ENCODE data around the gene KIF16B.
"Not testable (repeated sequence)": the region's sequence is repeated elsewhere in the genome, so short reads cannot be mapped to it uniquely, and the experiment has no call there.

KIF16B gene

DNA sequence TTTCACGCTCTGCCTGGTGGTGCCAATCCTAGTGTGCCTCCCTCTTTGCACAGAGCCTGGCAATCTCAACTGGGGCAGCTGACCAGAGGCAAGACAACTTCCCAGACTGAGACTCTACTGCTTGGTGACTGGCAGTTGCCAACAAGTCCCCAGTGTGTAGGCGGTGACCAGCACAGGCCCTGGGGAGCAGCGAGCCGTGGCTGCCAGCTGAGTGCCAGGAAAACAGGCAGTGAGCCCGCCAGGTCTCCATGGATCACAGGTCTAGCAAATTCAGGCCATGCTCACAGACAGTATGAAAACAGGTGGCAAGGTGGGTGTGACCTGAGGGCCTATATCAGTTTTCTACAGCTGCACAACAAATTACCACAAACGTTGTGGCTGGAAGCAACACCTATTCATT, 289.9 kb downstream of the KIF16B start:
- no peak for DNase-seq

DNA sequence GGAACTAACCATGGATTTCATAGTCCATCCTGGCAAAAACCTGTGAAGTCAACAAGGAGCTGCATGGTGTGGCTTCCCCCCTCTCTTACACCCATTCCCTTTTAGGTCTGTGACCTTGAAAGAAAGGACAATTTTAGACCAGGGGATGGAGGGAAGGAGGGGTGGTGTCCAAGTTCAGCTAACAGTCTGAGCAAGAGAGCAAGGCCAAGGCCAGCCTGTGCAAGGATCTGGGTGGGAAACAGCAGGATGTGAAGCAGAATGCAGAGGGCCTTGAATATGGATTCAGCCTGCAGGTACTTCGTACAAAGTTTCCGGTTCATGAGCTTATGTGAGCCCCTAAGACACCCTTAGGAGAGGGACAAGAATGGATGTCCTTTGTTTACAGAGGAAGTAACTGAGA, 293.0 kb downstream of the KIF16B start:
- no peak for DNase-seq

DNA sequence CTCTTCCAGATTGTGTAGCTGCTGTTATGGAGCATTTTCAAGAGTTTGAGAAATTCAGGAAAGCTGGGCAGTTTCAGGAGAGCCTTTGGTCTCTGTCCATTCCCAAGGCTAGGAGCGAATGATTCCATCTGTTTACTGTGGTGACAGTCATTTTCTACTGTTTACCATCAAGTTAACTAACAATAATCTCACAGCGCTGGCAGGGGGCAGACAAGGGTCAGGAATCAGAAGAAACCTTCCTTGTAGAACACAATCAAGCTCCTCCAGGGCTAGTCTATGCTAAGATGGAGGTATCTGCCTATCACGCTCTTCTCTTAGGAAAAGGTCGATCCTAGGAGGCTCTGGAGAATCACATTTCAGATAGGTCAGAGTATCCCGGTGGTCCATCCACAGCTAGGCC, 293.9 kb downstream of the KIF16B start:
- no peak for DNase-seq

DNA sequence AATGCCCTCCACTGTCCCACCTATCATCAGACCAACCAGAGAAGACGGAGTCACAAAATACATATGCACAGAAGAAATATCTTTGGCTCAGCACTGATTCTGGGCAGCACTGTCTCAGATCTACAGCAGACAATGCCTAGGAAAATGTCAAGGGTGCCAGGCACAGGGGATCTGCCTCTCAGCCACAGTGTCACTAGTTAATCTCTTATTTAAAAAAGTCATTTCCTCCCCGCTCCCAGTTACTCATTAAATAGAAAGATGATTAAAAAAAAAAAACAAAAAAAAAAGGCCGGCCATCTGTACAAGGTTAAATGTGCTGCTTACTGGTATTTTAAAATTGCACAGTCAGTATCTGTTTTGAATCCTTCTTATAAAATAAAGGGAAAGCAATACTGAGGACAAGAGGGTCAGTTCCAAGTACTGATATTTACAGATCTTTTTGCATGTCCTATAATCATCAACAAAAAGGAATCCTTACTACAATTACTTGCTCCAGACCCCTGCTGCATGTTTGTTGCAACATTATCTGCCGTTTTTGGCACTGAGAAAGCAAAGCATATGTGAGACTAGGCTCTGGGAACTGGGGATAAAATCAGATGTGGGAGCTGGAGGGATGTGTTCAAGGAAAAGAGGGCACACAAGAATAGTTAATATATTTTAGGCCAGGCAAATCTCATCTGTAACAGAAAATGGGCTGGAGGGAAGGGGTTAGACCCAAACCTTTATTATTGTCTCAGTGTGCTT, 299.3 kb downstream of the KIF16B start:
- DNase-seq = no peak

DNA sequence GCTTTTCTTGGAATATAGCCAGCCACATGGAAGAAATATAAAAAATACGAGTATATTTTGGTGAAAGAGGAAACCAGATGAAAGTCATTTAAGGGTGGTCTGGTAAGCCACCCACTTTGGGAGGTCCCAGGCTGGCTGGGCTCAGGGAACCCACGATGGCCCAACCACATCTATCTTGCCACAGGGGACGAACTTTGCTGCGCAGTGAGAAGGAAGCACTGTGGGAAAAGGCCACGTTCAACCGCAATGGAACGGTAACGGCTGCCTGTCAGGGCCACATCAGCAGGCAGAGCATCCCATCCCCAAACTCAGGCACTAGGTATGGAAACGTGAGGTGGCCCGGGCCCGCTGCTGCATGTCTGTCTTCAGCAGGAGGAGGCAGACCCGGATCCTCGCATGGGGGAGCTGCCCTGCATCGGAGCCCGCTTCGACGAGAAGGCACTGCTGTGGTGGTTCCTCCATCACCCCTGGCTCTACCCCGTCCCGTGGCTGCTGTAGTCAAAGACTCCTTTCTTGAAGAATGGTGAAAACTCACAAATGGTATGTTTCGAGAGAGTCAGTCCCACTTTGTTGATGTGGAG, 300.4 kb downstream of the KIF16B start:
- DNase-seq = no peak

DNA sequence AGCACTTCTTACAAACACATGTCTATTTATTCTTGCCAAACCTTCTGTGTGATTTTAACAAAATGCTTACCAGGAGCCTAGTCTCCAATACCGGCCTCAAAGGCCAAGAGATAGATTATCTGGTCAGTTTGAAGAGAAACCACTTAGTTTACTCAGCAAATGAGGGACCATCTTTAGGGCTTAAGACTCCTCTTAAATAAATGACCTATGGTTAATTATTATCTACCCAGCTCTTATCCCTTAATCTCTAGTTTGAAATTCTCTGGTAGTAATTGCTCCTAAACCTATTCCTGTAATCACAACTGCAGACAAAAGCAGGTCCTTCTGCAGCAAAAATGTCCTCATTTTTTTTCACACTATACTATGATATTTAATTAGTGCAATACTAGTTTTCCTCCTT, 301.8 kb downstream of the KIF16B start:
- no peak for DNase-seq

DNA sequence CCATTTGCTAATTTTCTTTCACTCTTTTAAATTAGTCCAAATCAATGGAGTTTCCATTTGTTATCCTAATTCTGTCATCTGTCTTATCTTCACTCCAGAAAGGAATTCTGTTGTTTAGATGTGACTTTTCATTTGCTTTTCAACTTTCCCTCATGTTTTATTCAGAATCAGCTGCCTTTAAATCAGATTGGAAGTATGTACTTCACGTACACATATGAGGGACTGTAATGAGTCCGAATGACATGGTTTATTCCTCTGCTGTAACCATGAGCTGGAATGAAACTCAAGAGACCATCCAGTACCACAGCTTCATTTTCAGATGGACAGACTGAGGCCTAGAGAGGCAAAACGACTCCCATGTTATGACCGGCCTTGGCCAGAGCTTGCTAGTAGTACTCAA, 302.3 kb downstream of the KIF16B start:
- no peak for DNase-seq

DNA sequence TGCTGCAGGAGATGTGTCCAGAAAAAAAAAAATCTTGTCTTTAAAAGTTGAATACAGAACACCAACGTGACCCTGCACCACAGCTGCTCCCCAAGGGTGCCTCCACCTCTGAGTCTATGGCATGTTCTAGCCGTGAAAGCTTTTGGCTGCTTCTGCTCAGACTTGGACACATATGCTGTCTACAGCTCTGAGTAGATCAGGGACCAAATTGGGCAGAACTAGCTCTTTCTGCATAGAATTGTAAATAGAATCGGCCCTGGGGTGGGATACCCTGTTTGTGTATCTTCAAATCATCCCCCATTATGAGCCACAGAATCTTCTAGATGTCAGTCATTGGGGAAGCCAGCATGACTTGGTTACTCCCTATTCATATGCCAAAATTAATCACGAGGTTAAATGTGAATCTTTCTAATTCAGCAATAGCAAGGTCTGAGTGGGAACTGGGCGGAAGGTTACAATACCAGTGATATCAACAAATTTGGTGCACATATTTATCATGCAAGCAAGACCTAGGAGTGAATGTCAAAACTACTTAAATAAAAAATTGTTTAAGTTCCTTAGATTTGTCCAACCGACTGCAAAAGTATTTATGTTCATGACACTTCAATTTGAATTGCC, 302.8 kb downstream of the KIF16B start:
- no peak for DNase-seq

DNA sequence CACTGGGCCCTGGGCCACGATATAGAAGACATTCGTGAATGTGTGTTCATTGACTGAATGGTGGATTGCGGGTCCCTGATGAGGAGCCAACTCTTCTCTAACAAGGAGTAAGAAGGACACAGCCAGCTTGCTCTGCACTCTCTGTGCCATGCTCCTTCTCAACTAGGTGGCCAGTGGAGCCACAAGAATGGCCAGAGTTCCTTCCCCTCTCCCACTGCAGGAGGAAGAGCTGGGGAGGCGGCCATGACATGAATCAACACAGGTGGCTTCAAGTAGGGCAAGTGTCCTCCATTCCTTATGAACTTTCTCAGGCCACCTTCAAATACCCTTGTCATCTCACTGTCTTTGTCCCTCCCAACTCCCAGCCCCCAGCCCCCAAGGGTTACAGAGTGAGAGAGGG, 305.7 kb downstream of the KIF16B start:
- DNase-seq = no peak

DNA sequence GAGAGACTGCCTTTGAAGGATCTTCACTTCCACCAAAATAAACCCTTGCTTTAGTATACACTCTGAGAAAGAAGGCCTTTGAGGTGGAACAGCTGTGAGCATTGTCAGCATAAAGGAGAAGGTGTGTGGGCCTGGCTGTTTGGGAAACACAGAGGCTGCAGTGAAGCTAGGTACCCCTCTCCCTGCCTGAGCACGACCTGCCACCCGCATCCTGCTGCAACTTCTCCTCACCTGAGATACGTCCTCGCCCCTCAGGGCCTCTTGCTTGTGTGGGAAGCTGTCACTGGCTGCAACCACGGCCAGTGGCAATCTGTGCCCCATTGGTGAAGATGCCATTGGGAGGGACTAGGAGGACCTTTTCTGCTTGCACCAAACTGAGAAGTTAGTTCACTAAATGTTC, 307.9 kb downstream of the KIF16B start:
- no peak for DNase-seq

DNA sequence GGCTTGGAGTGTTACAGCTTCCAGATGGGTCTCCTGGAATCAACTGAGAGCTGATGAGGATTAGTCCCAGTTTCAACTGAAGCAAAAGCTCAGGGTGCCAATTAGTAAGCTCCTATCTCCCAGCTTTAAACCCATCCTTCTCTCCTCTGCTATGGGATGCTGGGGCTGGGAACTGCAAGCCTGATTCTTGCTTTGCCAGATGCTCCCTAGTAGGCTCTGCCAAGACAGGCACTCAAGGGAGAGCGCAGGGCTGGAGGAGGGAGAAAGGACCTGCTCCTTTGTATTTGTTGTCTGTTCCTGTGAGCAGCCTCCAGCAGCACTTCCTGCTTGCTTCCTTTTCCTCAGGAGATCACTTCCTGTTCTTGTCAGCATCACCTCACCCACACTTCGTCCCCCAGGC, 309.7 kb downstream of the KIF16B start:
- DNase-seq = no peak

DNA sequence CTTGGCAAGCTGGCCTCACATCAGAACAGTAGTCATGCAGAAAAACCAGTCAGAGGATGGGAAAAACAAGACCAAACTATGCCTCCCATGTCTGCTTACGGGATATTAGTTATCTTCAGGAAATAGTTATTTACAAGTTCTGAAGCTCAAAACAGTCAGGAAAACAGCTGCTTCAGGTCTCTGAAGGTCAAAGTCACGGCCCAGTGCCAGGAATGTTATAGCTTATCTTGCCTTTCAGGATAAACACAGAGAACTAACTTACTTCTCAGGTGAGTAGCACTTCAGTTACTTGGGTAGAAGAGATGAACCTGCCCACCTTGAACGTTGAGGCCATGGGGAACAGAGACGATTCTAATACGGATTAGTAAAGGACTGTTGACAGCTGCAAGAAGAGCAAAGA, 310.7 kb downstream of the KIF16B start:
- DNase-seq = no peak

DNA sequence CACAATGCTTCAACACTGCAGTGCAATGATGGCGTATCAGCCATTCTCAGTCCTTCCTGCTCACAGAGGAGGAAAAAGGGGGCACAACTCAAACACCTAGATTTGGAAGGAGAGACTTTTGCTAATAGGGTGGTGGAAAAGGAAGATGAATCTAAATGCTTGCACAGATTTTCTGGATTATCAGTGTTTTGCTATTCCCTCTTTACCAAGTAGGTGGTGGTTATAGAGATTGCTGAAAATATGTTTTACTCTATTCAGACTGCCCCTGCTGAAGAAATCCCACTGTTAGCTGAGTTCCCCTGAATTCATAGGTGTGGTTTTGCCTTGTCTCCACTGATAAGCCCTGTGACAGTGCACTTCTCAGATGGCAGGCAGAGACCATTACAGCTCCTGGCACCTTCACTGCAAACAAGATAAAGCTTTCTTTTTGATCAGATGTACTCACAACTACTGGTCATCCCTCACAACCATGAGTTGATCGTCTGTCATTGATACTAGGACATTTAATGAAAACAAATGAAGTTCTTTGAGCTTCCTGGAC, 311.4 kb downstream of the KIF16B start:
- DNase-seq = no peak

DNA sequence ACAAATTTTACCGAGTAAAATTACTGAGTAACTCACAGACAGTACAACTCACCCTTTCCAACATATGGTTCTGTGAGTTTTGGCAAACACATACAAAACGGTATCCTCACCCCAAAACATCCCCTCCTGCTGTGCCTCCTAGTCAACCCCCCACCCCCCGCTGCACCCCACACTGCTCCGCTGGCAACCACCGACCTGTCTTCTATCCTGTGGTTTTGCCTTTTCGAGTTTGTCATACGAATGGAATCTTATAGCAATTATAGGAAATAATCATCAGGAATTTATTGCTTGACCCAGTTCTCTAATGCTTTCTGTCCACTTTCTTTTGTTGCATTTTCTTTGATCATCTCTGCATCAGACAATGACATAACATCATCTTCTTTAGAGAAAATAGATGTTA, 312.3 kb downstream of the KIF16B start:
- no peak for DNase-seq

DNA sequence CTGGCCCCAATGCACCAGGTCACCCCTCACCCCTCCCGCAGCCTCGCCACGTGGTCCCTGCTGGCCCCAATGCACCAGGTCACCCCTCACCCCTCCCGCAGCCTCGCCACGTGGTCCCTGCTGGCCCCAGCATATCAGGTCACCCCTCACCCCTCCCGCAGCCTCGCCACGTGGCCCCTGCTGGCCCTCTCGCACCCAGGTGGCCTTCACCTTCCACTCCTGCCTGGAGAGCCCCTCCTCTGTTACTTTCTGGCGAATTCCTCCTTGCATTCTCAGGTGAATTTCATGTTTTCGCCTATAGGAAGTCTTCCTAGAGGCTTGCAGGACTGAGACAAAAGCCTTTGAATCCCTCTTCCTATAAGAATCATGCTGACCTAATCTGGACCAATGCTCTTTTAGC, 313.1 kb downstream of the KIF16B start:
- not testable (repeated sequence) for DNase-seq

DNA sequence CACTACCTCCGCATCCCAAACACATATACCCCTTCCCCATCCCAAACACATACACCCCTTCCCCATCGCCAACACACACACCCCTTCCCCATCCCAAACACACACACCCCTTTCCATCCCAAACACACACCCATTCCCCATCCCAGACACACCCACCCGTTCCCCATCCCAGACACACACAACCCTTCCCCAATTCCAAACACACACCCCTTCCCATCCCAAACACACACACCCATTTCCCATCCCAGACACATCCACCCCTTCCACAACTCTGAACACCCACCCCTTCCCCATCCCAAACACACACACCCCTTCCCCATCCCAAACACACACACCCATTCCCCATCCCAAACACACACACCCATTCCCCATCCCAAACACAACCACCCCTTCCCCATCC, 314.5 kb downstream of the KIF16B start:
- DNase-seq = no peak

DNA sequence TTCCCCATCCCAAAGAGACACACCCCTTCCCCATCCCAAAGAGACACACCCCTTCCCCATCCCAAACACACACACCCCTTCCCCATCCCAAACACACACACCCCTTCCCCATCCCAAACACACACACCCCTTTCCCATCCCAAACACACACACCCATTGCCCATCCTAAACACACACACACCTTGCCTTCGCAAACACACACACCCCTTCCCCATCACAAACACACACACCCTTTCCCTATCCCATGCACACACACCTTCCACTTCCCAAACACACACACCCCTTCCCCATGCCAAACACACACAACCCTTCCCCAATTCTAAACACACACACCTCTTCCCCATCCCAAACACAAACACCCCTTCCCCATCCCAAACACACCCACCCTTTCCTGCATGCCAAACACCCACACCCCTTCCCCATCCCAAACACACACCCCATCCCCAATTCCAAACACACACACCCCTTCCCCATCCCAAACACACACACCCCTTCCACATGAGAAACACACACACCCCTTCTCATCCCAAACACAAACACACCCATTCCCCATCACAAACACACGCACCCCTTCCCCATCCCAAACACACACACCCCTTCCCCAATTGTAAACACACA, 315.3 kb downstream of the KIF16B start:
- no peak for DNase-seq

DNA sequence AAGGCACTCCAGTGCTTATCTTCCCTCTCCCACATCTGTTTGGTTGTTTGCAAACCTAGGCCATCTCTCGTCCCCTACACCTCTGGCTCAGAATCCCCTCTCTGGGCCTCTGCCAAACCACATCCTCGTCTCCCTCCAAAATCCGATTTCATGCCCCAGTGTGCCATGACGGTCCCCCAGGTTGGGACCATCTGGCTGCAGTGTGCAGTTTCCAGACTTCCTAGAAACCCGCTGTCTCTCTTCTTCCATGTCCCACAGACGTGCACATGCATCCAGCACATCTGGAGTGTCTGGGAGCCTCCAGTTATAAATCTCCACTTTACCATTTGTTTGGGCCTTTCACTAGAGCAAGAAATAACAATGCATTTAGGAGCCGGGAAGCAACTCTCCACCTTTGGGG, 316.2 kb downstream of the KIF16B start:
- no peak for DNase-seq

DNA sequence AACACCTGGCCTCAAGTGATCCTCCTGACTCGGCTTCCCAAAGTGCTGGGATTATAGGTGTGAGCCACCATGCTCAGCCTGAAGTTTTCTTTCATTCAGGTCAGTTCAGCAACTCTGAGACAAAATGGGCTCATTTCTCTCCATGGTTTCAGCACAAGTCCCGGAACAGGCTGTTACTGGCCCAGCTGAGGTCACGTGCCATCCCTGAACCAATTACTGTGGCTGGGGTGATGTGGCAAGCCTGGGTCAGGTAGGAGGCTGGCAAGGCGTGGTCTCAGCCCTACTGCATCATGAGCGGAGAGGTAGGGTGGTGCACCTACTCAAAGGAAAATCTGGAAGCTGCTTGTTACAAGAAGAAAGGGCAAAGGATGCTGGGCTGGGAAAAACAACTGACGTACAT, 326.4 kb downstream of the KIF16B start:
- no peak for DNase-seq

DNA sequence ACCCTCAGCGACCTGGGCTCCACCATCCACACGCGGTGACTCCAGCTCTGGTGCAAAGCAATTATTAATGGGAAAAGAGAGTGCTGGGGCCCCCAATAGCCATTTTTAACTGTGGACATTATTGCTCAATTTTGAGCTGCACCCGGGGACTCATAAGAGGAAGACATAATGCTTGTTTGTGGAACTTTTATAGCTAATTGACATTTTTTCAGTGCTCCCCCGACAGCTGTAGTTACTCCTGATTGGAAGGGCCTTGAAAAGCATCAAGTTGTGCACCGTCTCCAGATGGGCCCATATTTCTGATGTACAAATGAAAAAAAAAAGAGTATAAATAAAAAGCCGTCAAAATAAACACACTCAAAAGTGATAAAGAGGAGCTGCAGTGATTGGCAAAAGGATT, 327.0 kb downstream of the KIF16B start:
- DNase-seq = no peak

DNA sequence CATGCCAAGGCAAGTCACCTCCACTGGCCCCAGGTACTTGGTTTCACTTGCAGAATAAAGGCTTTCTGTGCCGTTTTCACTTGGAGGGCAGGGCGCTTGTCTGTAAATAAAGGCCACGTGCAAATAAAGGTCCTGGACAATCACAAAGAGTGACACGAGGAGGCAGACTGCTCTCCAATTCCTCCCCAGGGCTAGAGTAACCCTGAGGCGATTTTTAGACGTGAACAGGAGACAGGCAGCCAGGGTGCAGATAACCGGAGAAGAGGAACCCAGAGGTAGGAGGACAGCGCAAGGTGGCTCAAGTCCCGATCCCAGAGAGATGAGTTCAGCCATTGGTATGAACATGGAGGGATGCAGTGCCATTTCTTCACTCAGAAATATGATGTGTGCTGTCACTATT, 327.4 kb downstream of the KIF16B start:
- no peak for DNase-seq

DNA sequence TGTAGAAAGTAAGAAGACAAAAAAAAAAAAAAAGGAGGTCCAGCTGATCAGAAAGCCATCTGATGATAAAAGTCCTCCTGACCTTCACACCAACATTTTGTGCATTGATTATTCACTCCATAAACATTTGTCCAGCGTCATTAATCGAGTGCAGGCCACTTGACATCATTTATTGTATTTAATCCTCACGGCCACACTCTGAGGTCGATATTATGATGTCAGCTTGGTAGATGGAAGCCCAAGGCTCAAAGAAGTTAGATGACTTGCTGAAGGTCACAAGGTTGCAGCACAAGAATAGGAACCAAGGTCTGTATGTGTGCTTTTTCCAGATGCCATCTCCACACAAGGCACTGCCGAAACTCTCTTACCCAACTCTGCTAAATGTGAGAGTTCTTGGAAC, 328.4 kb downstream of the KIF16B start:
- DNase-seq = no peak

DNA sequence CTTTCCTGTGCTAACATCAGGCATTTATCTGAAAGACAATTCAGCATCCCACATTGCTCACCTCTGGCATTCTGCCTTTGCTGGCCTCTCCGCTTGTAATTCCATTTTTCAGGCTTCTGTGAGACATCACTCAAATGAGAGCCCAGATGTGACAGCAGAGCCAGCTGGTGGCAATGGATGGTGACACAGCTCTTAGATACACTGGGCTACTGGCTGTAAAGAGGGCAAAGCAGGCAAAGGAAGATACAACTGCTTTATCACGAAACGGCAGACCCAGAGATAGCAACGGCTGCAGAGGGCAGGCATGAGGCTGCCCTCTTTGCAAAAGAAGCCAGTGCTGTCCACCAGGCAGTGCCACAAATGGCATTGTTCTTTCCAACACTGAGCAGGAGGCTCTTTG, 329.8 kb downstream of the KIF16B start:
- DNase-seq = no peak

DNA sequence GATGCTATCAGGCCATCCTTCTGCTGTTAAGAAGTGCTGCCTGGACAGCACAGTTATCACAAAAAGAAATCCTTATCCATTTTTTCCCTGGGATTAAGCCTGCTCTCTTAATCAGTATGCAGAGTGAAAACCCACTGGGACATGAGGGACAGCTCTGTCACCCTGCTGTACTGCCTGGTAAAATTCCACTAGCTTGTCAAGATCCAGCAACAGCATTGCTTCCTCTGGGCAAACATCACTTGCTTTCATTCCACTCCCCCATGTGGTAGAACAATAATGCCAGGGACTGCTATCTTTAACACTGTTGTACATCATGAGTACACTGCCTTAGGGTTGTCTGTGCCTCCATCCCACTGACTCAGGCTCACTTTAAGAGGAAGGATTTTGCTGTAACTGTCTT, 331.3 kb downstream of the KIF16B start:
- DNase-seq = no peak
